Neutrophil (primary cell): ENCODE measurements around the gene SLC18A2.
A peak's percentile ranks its signal among the peaks of the same experiment; 100 is the strongest.

ENCODE experiments used
- H3K27ac ChIP-seq: fragments of 200-600 bp; sonication (generic); 2 replicates; pipeline ENCODE4 v1.5.1; 2016; ENCODE audit warnings: mild to moderate bottlenecking, moderate library complexity
- H3K27me3 ChIP-seq: fragments of 200-600 bp; sonication (generic); 2 replicates; pipeline ENCODE4 v1.6.0; 2016; ENCODE audit warnings: mild to moderate bottlenecking
- H3K36me3 ChIP-seq: fragments of 200-600 bp; sonication (generic); 2 replicates; pipeline ENCODE4 v1.5.1; 2017
- H3K4me1 ChIP-seq, 2 experiments: fragments of 200-600 bp in 1 of 2; sonication (generic) in 1 of 2; 1 replicate in 1 of 2; 2 replicates in 1 of 2; pipeline versions ENCODE4 v1.5.1 to v1.6.1; 2013 to 2016; ENCODE audit warnings: low read depth in 1 of 2, low read length in 1 of 2, mild to moderate bottlenecking in 1 of 2, moderate library complexity in 1 of 2; ENCODE audit not compliant: control insufficient read depth in 1 of 2, insufficient read depth in 1 of 2
- H3K4me3 ChIP-seq, 2 experiments: fragments of 200-600 bp in 1 of 2; sonication (generic) in 1 of 2; 1 replicate in 1 of 2; 2 replicates in 1 of 2; pipeline ENCODE4 v1.5.1; 2013 to 2016; ENCODE audit warnings: low read depth in 1 of 2, low read length in 1 of 2, mild to moderate bottlenecking in 1 of 2, moderate library complexity in 1 of 2
- H3K9me3 ChIP-seq: fragments of 200-600 bp; sonication (generic); 2 replicates; pipeline ENCODE4 v1.5.1; 2016
- CTCF ChIP-seq: fragments of 200-600 bp; sonication (generic); IDR thresholded peaks from 2 replicates; pipeline ENCODE4 v1.5.1; 2016; ENCODE audit warnings: antibody characterized with exemption

SLC18A2 gene

DNA sequence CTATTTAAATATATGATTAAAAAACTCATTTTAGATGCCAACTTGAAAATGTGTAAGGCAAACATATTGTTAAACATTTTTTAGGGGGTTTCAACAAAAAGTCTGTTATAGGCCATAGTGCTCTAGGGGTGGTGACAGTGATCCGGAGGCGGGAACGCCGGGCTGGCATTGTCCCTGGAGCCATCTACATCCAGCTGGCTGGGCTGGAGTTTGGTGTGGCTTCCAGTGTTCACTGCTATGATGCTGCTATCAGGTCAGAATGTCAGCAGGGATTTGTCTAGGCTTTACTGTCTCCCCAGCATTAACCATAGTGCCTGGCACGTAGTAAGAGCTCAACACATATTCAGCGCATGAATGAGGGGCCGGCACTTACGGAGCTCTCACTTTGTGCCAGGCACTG is 1.9 kb upstream of the SLC18A2 start:
- H3K27ac ChIP-seq = no peak overlapping the region
- H3K27me3 ChIP-seq = peaks cover 43% of the 10 kb centered on the region
- peaks cover 41 to 63% of the 10 kb centered on the region in 2 experiments for H3K4me1 ChIP-seq
- no peak overlapping the region for H3K4me3 ChIP-seq
- TF ChIP-seq CTCF = no peak
- H3K36me3 ChIP-seq = no peaks in the 10 kb centered on the region
- H3K9me3 ChIP-seq = no peaks in the 10 kb centered on the region

- Histone ChIP-seq H3K27ac (no peak overlapping the region), H3K4me3 (peak overlapping the region in 1 of 2 experiments; percentile 85), H3K36me3 (no peaks in the 10 kb centered on the region), H3K9me3 (no peaks in the 10 kb centered on the region), H3K27me3 (peaks cover 47% of the 10 kb centered on the region), H3K4me1 (peaks cover 40 to 62% of the 10 kb centered on the region in 2 experiments)
- no peak for TF ChIP-seq CTCF
These were observed 943 bp upstream of the SLC18A2 start for GRCh38 chr10:117239721-117240620.

- Histone ChIP-seq H3K36me3 (no peaks in the 10 kb centered on the region), H3K9me3 (no peaks in the 10 kb centered on the region), H3K4me1 (peaks cover 22 to 47% of the 10 kb centered on the region in 2 experiments), H3K4me3 (peak overlapping the region; percentile 50 to 85), H3K27me3 (peaks cover 47% of the 10 kb centered on the region), H3K27ac (no peak overlapping the region)
- TF ChIP-seq CTCF = no peak
These were observed 888 bp downstream of the SLC18A2 start for GRCh38 chr10:117241541-117242462.

GRCh38 chr10:117242463-117242832 is 1.5 kb downstream of the SLC18A2 start:
- Histone ChIP-seq H3K27ac (no peak overlapping the region), H3K4me3 (no peak overlapping the region), H3K4me1 (peaks cover 18 to 48% of the 10 kb centered on the region in 2 experiments), H3K27me3 (peaks cover 47% of the 10 kb centered on the region), H3K9me3 (no peaks in the 10 kb centered on the region), H3K36me3 (no peaks in the 10 kb centered on the region)
- no peak for TF ChIP-seq CTCF

DNA sequence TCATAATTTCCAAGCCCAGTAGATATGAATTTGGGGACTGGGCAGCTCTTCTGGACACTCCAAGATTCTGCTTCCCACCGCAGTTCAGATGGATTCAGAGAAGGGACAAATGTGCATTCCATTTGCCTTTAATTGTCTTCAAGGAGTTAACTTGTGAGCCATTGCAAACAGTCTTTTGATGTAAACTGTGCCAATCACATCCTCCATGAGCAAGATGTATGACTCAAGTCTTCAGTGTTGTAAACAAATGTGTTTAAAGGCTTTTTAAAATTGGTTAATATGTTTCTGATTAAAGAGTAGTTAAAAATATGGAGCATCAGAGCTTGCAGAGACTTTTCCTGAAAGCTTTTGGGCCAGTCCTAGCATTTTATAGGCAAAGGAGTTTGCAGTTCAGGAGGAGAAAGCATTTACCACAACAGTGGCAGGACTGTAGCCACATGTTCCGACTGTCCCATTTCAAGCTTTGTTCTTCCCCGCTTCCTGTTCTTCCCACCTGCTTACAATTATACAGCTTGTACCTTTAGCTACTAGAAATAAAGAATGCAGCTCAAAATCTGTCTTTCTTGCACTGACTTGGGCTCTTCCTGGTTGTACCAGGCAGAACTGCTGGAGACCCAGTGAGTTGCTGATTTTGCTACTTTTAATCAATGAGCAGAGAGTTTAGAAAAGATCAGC is 6.2 kb downstream of the SLC18A2 start:
- Histone ChIP-seq H3K27ac (no peak overlapping the region), H3K4me1 (peaks cover 12 to 32% of the 10 kb centered on the region in 2 experiments), H3K4me3 (no peak overlapping the region), H3K9me3 (no peaks in the 10 kb centered on the region), H3K36me3 (no peaks in the 10 kb centered on the region), H3K27me3 (peaks cover 23% of the 10 kb centered on the region)
- TF ChIP-seq CTCF = no peak
